HG03442 (cell line): Measurements from ENCODE around the gene ADAMTSL4.

Experiments
- ATAC-seq: cut with Tn5 transposase; IDR thresholded peaks from one replicate; pipeline ENCODE4 v1.9.1; 2021; ENCODE audit warnings: mild to moderate bottlenecking, moderate library complexity; ENCODE audit not compliant: unreplicated experiment

ADAMTSL4 gene

GRCh38 chr1:150532860-150533259 lies 16.3 kb upstream of the ADAMTSL4 start:
- no peak for ATAC-seq

GRCh38 chr1:150534002-150534401 lies 15.2 kb upstream of the ADAMTSL4 start:
- ATAC-seq: no peak

- no peak for ATAC-seq
These were observed 13.5 kb upstream of the ADAMTSL4 start for GRCh38 chr1:150535511-150536287.

GRCh38 chr1:150536836-150537731 lies 12.1 kb upstream of the ADAMTSL4 start:
- ATAC-seq: no peak

GRCh38 chr1:150537732-150538684 lies 11.2 kb upstream of the ADAMTSL4 start:
- no peak for ATAC-seq

- ATAC-seq: no peak
These were observed 5.6 kb upstream of the ADAMTSL4 start for GRCh38 chr1:150543500-150544143.

- ATAC-seq: no peak
These were observed 5.0 kb upstream of the ADAMTSL4 start for GRCh38 chr1:150544204-150544603.

- ATAC-seq: no peak
These were observed 3.6 kb upstream of the ADAMTSL4 start for GRCh38 chr1:150545486-150546032.

- no peak for ATAC-seq
These were observed 2.8 kb upstream of the ADAMTSL4 start for GRCh38 chr1:150546294-150546937.

GRCh38 chr1:150548324-150548631 lies 930 bp upstream of the ADAMTSL4 start:
- no peak for ATAC-seq

- ATAC-seq: no peak
These were observed 451 bp downstream of the ADAMTSL4 start for GRCh38 chr1:150549496-150550221.

- ATAC-seq: no peak
These were observed 1.2 kb downstream of the ADAMTSL4 start for GRCh38 chr1:150550222-150551050.

- ATAC-seq: no peak
These were observed 2.0 kb downstream of the ADAMTSL4 start for GRCh38 chr1:150551051-150551783.

- ATAC-seq: no peak
These were observed 2.5 kb downstream of the ADAMTSL4 start for GRCh38 chr1:150551784-150552127.

GRCh38 chr1:150552128-150552910 lies 3.1 kb downstream of the ADAMTSL4 start:
- ATAC-seq: no peak

- ATAC-seq: no peak
These were observed 3.7 kb downstream of the ADAMTSL4 start for GRCh38 chr1:150552911-150553289.
